Measurements from ENCODE around the gene TRIM63. TPM values are rescaled to one million over a fixed set of nuclear protein-coding genes. Genes with fewer than 3 reads are reported as not detected.
A peak's percentile ranks its signal among the peaks of the same experiment; 100 is the strongest.

Gene TRIM63
- total RNA-seq, 1 donor from 2014 or later: 203 TPM

DNA sequence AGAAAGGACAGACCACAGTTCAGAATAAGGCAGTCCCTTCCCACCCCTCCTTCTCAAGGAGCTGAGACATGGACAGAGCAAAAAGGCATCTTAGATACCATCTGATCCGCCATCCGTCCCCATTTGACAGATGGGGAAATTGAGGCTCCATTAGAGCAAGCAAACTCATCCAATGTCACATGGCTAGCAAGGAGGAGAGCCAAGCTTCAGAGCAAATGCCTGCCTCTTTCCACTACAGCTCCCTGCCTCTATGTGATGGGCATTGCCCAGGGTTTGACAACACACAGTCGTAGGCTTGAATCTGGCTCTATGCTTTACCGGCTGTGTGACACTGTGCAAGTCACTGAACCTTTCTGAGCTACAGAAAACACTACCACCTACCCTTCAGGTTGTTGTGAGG, 25.5 kb downstream of the TRIM63 start:
- Histone ChIP-seq H3K9me3 (replicated peaks) (no peaks in the 10 kb centered on the region), H3K4me1 (peaks cover 65% of the 10 kb centered on the region), H3K27ac (replicated peaks) (peak overlapping the region; percentile 69), H3K4me3 (no peak overlapping the region), H3K36me3 (no peaks in the 10 kb centered on the region), H3K27me3 (ENCODE audit: low read depth) (peaks cover 54% of the 10 kb centered on the region)
- no peak for DNase-seq
- TF ChIP-seq, protein P1, sequence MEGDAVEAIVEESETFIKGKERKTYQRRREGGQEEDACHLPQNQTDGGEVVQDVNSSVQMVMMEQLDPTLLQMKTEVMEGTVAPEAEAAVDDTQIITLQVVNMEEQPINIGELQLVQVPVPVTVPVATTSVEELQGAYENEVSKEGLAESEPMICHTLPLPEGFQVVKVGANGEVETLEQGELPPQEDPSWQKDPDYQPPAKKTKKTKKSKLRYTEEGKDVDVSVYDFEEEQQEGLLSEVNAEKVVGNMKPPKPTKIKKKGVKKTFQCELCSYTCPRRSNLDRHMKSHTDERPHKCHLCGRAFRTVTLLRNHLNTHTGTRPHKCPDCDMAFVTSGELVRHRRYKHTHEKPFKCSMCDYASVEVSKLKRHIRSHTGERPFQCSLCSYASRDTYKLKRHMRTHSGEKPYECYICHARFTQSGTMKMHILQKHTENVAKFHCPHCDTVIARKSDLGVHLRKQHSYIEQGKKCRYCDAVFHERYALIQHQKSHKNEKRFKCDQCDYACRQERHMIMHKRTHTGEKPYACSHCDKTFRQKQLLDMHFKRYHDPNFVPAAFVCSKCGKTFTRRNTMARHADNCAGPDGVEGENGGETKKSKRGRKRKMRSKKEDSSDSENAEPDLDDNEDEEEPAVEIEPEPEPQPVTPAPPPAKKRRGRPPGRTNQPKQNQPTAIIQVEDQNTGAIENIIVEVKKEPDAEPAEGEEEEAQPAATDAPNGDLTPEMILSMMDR (IDR thresholded peaks at IDR 0.05; ENCODE audit: borderline replicate concordance): no peak
- intact Hi-C loops (cut with micrococcal nuclease): no loop called here

DNA sequence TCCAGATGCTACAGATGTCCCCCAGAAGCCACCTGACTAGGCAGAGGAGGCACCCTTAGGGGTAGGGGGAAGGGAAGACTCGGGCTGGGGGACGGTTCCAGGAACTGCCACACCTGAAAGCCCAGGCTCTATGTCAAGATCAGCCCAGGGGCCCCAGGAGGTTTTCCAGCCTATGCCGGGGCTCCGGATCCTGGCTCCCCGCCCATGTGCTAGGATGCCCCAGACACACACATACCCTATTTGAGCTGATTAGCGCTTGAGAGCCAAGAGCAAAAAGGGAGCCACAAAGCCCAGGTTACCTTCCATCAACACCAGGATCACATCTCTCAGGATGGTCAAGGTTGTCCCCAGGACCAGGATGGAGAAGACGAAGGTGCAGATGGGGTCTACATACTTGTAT, 26.0 kb downstream of the TRIM63 start:
- DNase-seq: no peak
- no peaks in the 10 kb centered on the region for H3K36me3 ChIP-seq
- intact Hi-C loops (cut with micrococcal nuclease): no loop called here
- no peak overlapping the region for H3K4me3 ChIP-seq
- no peak overlapping the region for H3K27ac ChIP-seq (replicated peaks)
- H3K4me1 ChIP-seq: peaks cover 64% of the 10 kb centered on the region
- TF ChIP-seq, protein P1 (IDR thresholded peaks at IDR 0.05; ENCODE audit: borderline replicate concordance): no peak
- no peaks in the 10 kb centered on the region for H3K9me3 ChIP-seq (replicated peaks)
- H3K27me3 ChIP-seq (ENCODE audit: low read depth): peaks cover 54% of the 10 kb centered on the region

DNA sequence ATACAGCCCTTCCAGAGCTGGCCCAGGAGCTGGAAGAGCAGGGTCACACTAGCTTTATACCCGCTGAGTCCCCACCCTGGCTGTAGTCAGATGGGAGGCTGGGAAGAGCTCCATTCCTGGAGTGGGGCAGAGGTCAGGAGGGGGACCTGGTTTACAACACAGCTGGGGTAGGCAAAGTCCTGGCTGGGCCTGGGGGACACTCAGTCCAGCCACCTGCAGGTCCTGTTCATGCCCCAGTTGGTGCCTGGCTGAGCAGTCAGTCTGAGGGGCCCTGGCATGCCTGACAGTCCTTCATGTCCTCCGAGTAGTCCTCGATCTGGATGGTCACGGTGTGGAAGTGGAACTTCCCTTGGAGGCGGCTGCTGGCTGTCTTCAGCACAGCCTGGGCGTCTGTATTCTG, 28.5 kb downstream of the TRIM63 start:
- Histone ChIP-seq H3K4me3 (no peak overlapping the region), H3K4me1 (peaks cover 54% of the 10 kb centered on the region), H3K27ac (replicated peaks) (peak overlapping the region; percentile 97), H3K27me3 (ENCODE audit: low read depth) (peaks cover 31% of the 10 kb centered on the region), H3K36me3 (no peaks in the 10 kb centered on the region), H3K9me3 (replicated peaks) (no peaks in the 10 kb centered on the region)
- intact Hi-C loops (cut with micrococcal nuclease): no loop called here
- TF ChIP-seq, protein P1 (IDR thresholded peaks at IDR 0.05; ENCODE audit: borderline replicate concordance): no peak
- no peak for DNase-seq

DNA sequence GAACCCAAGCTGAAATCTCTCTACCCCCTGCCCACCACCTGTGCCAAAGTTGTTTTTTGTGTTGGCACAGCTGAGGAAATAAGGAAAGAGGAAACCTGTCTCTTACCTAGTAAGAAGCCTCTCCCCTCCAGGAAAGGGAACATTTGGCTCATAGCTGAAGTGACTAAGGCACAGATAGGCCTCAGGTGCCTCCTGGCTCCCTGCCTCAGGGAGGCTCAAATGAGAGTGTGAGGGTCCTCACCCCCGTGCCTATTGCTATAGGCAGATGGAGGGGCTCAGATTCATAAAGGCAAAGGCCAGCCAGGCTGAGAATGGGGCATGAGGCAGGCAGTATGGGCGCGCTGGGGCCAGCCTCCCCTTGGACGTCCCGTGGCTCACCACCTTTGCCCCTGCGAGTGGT, 29.0 kb downstream of the TRIM63 start:
- H3K36me3 ChIP-seq: no peaks in the 10 kb centered on the region
- TF ChIP-seq, protein P1 (IDR thresholded peaks at IDR 0.05; ENCODE audit: borderline replicate concordance): no peak
- DNase-seq: no peak

DNA sequence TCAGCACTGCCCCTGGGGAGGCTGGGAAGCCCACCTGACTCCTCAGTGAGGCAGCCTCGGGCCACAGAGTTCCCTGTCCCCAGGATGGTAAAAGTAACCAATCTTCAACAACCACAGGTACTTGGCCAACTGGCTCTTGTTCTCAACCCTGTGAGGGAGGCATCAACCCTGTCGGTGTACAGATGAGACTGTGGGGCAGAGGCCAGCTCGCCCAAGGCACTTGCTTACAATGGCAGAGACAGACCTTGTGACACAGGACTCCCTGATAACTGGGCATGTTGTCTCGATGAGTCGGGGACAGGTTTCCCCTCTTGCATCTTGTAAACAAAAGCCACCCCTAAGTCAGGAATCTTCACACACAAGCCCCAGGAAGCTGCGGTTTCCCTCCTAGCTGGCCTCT, 29.5 kb downstream of the TRIM63 start:
- H3K36me3 ChIP-seq: no peaks in the 10 kb centered on the region
- H3K27ac ChIP-seq (replicated peaks): peak overlapping the region; percentile 97
- intact Hi-C loops (cut with micrococcal nuclease): no loop called here
- H3K27me3 ChIP-seq (ENCODE audit: low read depth): peaks cover 21% of the 10 kb centered on the region
- H3K4me3 ChIP-seq: no peak overlapping the region
- TF ChIP-seq, protein P1 (IDR thresholded peaks at IDR 0.05; ENCODE audit: borderline replicate concordance): no peak
- no peak for DNase-seq
- H3K4me1 ChIP-seq: peaks cover 46% of the 10 kb centered on the region
- no peaks in the 10 kb centered on the region for H3K9me3 ChIP-seq (replicated peaks)

More for the DNA sequence above, 29.0 kb downstream of the TRIM63 start:
- Histone ChIP-seq H3K4me1 (peaks cover 50% of the 10 kb centered on the region), H3K27ac (replicated peaks) (peak overlapping the region; percentile 97), H3K9me3 (replicated peaks) (no peaks in the 10 kb centered on the region), H3K4me3 (no peak overlapping the region), H3K27me3 (ENCODE audit: low read depth) (peaks cover 27% of the 10 kb centered on the region)
- intact Hi-C loops (cut with micrococcal nuclease): no loop called here

All from left ventricle myocardium inferior (tissue), 1 donor.